Activated CD8-positive, alpha-beta memory T cell treated with anti-CD3 and anti-CD28 coated beads, Interleukin-2, amount 50 U/mL, for 4 hours (primary cell): Measurements from ENCODE around the gene YY2.
A peak's percentile ranks its signal among the peaks of the same experiment; 100 is the strongest.
"Not testable (repeated sequence)": the region's sequence is repeated elsewhere in the genome, so short reads cannot be mapped to it uniquely, and the experiment has no call there.

ENCODE experiments used
- DNase-seq: peaks from one replicate; pipeline ENCODE4 v3.0.0-alpha.2; 2020

YY2 gene

GRCh38 chrX:21855937-21856415 lies at the start of gene YY2:
Gene YY2 (plus strand): TSS chrX:21855987. CDS start chrX:21856485, 498 bp downstream.
- DNase-seq: no peak

- no peak for DNase-seq
These were observed 49.1 kb upstream of the YY2 start for GRCh38 chrX:21806691-21807090.

DNA sequence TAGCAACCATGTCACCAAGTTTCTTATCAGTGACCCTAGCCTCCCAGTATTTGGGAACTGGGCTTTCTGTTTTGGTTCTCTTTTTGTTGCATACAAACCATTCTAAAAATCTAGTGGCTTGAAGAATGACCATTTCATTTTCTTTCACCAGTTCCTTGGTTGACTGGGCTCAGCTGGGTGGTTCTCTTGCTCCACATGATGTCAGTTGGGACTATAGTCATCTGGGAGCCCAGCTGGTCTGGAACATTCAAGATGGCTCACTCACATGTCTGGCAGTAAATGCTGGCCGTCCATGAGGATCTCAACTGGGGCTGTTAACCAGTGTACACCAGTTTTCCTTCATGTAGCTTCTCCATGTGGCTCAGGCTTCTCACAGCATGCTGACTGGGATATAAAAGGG lies 44.0 kb upstream of the YY2 start:
- no peak for DNase-seq

DNA sequence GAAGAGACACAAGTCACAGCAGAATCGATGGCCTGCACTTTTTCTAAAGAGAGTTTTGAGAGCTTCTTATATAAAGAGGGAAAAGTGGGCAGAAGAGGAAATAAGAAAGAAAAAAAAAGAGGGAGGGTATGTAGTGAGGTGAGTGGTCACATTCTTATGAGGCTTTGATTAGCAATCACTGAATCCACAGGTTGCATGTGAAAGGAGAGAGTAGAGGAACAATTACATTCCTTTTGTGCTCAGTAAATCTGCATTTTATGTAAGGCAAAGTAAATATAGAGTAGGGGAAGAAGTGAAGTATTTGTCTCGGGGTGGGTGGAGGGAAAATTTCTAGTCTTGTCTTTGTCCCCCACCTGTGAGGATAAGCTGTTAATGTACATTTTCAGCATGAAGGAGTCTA lies 43.2 kb upstream of the YY2 start:
- no peak for DNase-seq

- DNase-seq: no peak
These were observed 42.0 kb upstream of the YY2 start for GRCh38 chrX:21813612-21814368.

DNA sequence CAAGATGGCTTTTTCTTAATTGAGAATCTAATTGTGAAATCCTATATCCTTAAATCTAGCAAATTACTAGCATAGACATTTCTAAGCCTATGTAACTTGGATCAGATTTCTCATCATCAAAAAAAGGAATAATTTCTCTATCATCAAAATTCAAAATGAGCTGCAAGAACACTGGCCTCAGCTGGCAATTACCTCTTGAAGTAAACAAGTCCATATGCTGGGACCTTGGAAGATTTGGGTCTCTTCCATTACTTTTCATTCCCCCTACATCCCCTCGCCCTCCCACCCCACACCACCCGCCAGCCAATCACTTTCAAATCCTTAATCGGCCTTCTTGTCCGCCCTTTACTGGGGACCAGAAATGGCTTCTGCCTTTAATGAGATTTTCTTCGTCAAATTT lies 39.7 kb upstream of the YY2 start:
- DNase-seq: no peak

DNA sequence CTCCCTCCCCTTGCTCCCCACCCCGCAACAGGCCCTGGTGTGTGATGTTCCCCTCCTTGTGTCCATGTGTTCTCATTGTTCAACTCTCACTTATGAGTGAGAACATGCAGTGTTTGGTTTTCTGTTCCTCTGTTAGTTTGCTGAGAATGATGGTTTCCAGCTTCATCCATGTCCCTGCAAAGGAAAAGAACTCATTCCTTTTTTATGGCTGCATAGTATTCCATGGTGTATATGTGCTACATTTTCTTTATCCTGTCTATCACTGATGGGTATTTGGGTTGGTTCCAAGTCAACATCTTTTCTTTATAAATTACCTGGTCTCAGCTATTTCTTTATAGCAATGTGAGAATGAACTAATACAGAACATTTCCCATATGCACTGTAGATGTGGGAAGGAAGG lies 35.6 kb upstream of the YY2 start:
- DNase-seq: not testable (repeated sequence)

DNA sequence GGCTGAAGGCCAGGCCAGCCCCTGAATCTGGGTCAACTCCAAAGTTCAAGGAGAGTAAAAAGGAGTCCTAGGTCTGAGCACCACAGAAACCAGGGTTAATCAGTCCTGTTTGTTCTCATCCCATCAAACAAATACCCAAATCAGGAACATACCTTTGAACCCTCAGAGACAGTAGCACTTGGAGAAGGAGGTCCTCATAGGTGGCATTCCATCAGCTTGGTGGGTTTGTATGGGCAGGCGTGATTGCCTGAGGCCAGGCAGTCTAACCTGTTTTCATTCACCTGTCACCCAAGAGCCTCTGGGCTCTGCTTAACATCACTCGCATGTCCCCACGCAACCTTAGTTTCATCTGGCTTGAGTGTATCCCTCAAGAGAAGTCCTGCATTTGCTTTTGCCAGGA lies 33.9 kb upstream of the YY2 start:
- no peak for DNase-seq

DNA sequence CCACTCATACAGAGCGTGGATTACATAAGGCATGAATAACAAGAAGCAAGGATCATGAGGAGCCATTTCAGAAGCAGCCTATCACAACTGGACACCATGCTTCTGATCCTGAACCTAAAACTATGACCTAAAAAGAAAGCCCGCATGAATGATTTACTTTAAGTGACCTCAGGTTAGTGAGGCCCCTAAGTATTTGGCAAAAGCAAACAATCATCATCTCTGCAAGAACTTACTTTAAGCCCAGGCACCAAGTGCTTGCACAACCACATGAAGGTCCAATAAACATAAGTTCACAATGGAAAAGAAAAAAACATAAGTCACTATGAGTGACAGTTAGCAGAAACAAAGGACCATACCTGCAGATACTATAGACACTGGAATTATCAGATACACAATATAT lies 24.3 kb upstream of the YY2 start:
- no peak for DNase-seq

DNA sequence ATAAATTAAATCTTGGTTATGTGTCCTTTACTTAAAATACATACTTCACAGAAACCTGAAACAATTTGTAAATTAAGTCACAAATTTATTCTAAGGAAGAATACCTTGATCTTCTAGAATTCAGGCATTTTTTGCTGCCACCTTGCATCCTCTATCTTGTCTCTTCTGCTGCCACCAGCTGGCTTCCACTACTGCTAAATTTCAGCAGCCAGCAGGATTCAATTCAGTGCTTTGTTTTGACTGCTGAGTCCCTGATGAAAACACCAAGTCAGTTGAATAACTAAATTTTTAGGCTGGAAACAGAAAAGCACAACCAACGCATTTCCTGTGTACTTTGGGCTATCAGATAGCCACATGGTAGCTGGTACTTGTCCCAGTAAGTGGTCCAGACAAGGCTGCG lies 18.7 kb upstream of the YY2 start:
- no peak for DNase-seq

DNA sequence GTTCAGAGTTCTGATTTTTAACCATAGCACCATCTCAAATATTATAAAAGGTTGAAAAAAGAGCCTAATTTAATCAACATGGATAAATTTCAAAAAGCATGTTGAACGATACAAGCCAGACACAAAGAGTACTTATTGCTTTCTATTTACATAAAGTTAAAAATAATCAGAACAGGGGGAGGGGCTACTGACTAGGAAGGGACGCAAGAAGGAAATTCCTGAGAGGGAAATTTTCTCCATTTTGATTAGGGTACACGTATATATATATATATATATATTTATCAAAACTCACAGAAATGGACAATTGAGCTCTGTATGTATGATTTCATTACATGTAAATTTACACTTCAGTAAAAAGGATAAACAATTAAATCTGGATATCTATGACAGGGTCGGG lies 16.9 kb upstream of the YY2 start:
- no peak for DNase-seq

- DNase-seq: peak; percentile 78
These were observed 16.2 kb upstream of the YY2 start, which contains the start of gene MBTPS2 for GRCh38 chrX:21839334-21840192. Gene MBTPS2 (plus strand): TSS chrX:21839617. CDS start chrX:21839735, 118 bp downstream.

GRCh38 chrX:21840193-21840545 lies 15.6 kb upstream of the YY2 start:
- DNase-seq: no peak

DNA sequence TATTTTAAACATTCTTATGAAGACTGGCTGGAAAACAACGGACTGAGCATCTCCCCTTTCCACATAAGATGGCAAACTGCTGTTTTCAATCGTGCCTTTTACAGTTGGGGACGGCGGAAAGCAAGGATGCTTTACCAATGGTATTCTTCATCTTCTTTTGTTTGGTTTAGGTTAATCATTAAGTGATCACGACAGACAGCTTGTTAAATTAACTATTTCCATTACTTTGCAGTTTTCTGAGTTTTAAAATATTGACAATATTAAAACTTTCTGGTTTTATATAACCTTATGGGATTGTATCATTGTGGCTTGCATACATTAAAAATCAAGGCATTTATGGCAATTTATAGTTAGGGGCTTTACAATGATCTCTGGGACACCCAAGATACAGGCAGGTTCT lies 12.6 kb upstream of the YY2 start:
- no peak for DNase-seq

DNA sequence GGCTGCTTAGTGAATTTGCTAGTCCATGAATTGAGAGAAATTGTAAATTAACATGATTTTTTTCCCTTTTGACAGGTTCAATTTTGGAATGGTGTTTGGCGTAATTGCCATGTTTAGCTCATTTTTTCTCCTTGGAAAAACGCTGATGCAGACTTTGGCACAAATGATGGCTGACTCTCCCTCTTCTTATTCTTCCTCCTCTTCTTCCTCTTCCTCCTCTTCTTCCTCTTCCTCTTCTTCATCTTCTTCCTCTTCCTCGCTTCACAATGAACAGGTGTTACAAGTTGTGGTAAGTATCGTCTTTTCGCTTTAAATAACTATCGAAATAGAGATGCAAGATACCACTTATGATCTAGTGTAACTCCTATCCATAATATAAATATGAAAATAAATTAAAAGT lies 10.7 kb upstream of the YY2 start:
- DNase-seq: no peak

- no peak for DNase-seq
These were observed 8.4 kb upstream of the YY2 start for GRCh38 chrX:21847342-21847741.

DNA sequence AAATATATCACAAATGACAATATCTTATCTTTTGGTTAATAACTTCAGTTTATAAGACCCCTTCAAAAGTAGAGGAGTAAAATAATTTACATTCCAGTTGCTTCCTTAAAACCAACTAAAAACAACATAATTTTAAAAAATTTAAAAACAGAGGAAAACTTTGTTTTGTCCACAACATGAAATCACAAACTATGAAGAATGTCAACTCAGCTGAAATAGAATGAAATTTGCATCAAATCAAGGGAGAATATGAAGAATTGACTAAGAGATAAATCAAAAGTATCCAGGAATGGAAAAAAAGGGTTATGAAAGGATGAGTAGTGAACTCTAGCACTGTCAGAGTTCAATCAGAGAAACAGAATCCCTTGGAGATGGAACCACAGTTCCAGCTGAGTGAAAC lies 2.2 kb upstream of the YY2 start:
- DNase-seq: no peak

- DNase-seq: no peak
These were observed 717 bp downstream of the YY2 start for GRCh38 chrX:21856504-21856903.

DNA sequence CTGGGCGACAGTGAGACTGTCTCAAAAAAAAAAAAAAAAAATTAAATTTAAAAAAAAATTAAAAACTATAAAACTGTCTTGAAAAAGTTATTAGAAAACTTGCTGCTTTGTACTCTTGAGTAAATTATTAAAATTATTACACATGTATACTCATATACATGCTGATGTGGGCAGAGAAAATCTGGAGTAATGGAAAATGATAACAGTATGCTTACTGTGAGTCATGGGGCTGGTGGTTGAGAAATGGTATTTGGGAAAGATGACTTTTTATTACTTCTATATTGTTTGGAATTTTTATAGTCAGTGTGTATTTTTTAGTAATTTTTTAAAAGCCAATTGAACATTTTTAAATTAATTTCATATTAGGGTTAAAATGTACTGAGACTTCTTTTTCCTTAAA lies 7.5 kb downstream of the YY2 start:
- DNase-seq: no peak

DNA sequence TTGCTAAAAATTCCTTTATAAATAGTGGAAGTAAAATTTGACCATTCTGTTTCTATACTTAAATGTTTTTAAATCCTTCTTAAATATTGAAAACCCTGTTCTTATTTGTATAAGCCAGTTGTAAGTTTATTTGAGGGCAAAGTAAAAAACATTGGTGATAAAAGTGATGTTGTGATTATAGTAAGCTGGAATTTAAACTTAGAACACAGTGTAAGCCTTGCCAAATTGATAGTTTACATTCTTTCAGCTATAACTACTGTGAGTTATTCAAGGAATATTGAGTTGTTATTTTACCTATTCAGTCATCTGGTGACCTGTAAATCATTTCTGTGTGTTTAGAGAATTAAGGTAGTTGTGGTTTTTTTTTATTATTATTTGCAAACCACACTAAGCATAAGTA lies 9.6 kb downstream of the YY2 start:
- DNase-seq: no peak

GRCh38 chrX:21870494-21870893 lies 14.7 kb downstream of the YY2 start:
- DNase-seq: no peak

GRCh38 chrX:21873063-21873775 lies 17.4 kb downstream of the YY2 start:
- DNase-seq: no peak

- not testable (repeated sequence) for DNase-seq
These were observed 18.4 kb downstream of the YY2 start for GRCh38 chrX:21874182-21874581.

DNA sequence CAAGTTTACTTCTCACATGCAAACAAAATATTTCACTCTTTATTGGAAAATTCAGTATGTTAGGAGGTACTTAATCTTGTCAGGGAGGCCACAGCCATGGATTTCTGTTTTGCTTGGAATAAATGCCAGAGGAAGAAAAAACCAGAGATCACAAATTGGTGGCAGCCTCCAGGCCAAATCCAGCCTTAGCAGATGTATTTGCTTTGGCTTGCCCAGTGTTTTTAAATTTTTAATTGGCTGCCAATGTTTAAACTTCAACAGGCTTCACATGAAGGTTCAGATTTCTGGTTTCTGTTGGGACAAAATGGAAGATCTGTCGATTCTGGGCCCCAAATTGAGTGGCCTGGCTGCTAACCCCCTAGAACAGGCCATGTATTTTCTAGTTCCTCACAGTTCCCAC lies 19.2 kb downstream of the YY2 start:
- DNase-seq: no peak
